Endodermal cell (in vitro differentiated cells): ENCODE data around the gene MOB3B. TPM values are rescaled to one million over a fixed set of nuclear protein-coding genes. Genes with fewer than 3 reads are reported as not detected.

Experiments
- DNase-seq: peaks from one replicate; pipeline ENCODE4 v3.0.0-alpha.2; 2017
- H3K27ac ChIP-seq: 2 replicates; pipeline ENCODE4 v1.5.1; 2013; ENCODE audit warnings: mild to moderate bottlenecking, low read depth, low read length, moderate library complexity
- H3K27me3 ChIP-seq: 2 replicates; pipeline ENCODE4 v1.6.1; 2013; ENCODE audit warnings: mild to moderate bottlenecking, low read length, moderate library complexity; ENCODE audit not compliant: insufficient read depth, control insufficient read depth, poor library complexity, severe bottlenecking
- H3K36me3 ChIP-seq: 2 replicates; pipeline ENCODE4 v1.7.0; 2013; ENCODE audit warnings: mild to moderate bottlenecking, low read length, moderate library complexity; ENCODE audit not compliant: control insufficient read depth, insufficient read depth
- H3K4me1 ChIP-seq: one replicate; pipeline ENCODE4 v1.7.0; 2013; ENCODE audit warnings: low read length; ENCODE audit not compliant: control insufficient read depth, insufficient read depth
- H3K4me3 ChIP-seq: 2 replicates; pipeline ENCODE4 v1.5.1; 2013; ENCODE audit warnings: mild to moderate bottlenecking, low read length, moderate library complexity
- H3K9ac ChIP-seq: 2 replicates; pipeline ENCODE4 v1.6.1; 2013; ENCODE audit warnings: mild to moderate bottlenecking, low read length, moderate library complexity; ENCODE audit not compliant: poor library complexity, severe bottlenecking; ENCODE audit errors: extremely low read depth
- H3K9me3 ChIP-seq: 2 replicates; pipeline ENCODE4 v1.6.1; 2013; ENCODE audit warnings: mild to moderate bottlenecking, low read length, moderate library complexity; ENCODE audit not compliant: control insufficient read depth
- H3K27ac Mint-ChIP-seq: 2 replicates; pipeline ENCODE4 v1.8.0; 2020; ENCODE audit warnings: mixed read lengths
- H3K27me3 Mint-ChIP-seq: 2 replicates; pipeline ENCODE4 v1.8.0; 2021; ENCODE audit warnings: mild to moderate bottlenecking, mixed read lengths; ENCODE audit not compliant: insufficient read depth
- H3K36me3 Mint-ChIP-seq: 2 replicates; pipeline ENCODE4 v1.8.0; 2020; ENCODE audit warnings: low read depth, mixed read lengths
- H3K4me1 Mint-ChIP-seq: 2 replicates; pipeline ENCODE4 v1.8.0; 2020; ENCODE audit warnings: mixed read lengths
- H3K4me3 Mint-ChIP-seq: 2 replicates; pipeline ENCODE4 v1.8.0; 2020; ENCODE audit warnings: mild to moderate bottlenecking, moderate library complexity, mixed read lengths
- H3K9me3 Mint-ChIP-seq: 2 replicates; pipeline ENCODE4 v1.8.0; 2020; ENCODE audit warnings: mild to moderate bottlenecking, mixed read lengths
- CTCF ChIP-seq: fragments of 200-600 bp; sonication (generic); conservative IDR thresholded peaks from 2 replicates; pipeline ENCODE4 v1.5.0; 2021; ENCODE audit warnings: antibody characterized with exemption, mild to moderate bottlenecking
- WGBS, 2 experiments: methylation state at CpG; one replicate each; pipeline versions ENCODE4 v1.1.5 to v1.1.7; 2013; ENCODE audit warnings: missing lambda C conversion rate in 2 of 2, mixed read lengths in 1 of 2; ENCODE audit not compliant: insufficient coverage in 1 of 2, insufficient read length in 1 of 2; 5-methylcytosine and 5-hydroxymethylcytosine counted together
- total RNA-seq, 2 donors: library from RNA; stranded (reverse); fragmentation: NEBNext Ultra II Directional in 1 of 2; extraction: Animal tissue kit (Norgen Biotek cat#: 25700) in 1 of 2; gene quantifications; 2 replicates in 1 of 2; 3 replicates in 1 of 2; pipeline ENCODE4 v1.2.1, GENCODE V29; 2021

MOB3B gene
- total RNA-seq, 2 donors from 2014 or later, result 5.6 to 6.2 TPM

- H3K36me3 ChIP-seq, result no peaks in the 10 kb centered on the region
- TF ChIP-seq CTCF, result no peak
- no peaks in the 10 kb centered on the region for H3K4me1 Mint-ChIP-seq
- H3K4me3 Mint-ChIP-seq, result no peak overlapping the region
- peaks cover 2% of the 10 kb centered on the region for H3K27me3 Mint-ChIP-seq
- peaks cover 4% of the 10 kb centered on the region for H3K36me3 Mint-ChIP-seq
- no peak for DNase-seq
- no peak overlapping the region for H3K9ac ChIP-seq
- H3K27me3 ChIP-seq, result no peaks in the 10 kb centered on the region
- peaks cover 23% of the 10 kb centered on the region for H3K9me3 ChIP-seq
- peaks cover 19% of the 10 kb centered on the region for H3K9me3 Mint-ChIP-seq
- no peaks in the 10 kb centered on the region for H3K4me1 ChIP-seq
- no peak overlapping the region for H3K27ac Mint-ChIP-seq
- WGBS, 2 experiments, result 80 to 82% methylated on average over 1 of the region's 2 CpGs
- H3K27ac ChIP-seq, result no peak overlapping the region
- H3K4me3 ChIP-seq, result no peak overlapping the region
These were observed 46.9 kb downstream of the MOB3B start for GRCh38 chr9:27482709-27483108.

- H3K36me3 ChIP-seq, result no peaks in the 10 kb centered on the region
- H3K4me3 ChIP-seq, result no peak overlapping the region
- peaks cover 2% of the 10 kb centered on the region for H3K27me3 Mint-ChIP-seq
- no peak overlapping the region for H3K9ac ChIP-seq
- no peak overlapping the region for H3K27ac Mint-ChIP-seq
- H3K36me3 Mint-ChIP-seq, result peaks cover 4% of the 10 kb centered on the region
- no peaks in the 10 kb centered on the region for H3K4me1 ChIP-seq
- peaks cover 20% of the 10 kb centered on the region for H3K9me3 Mint-ChIP-seq
- no peaks in the 10 kb centered on the region for H3K4me1 Mint-ChIP-seq
- DNase-seq, result no peak
- WGBS, 2 experiments, result 100% methylated on average over 1 of the region's 1 CpG; no CpG with 5 or more reads in 1 of the 2 experiments
- H3K27ac ChIP-seq, result no peak overlapping the region
- TF ChIP-seq CTCF, result no peak
- H3K4me3 Mint-ChIP-seq, result no peak overlapping the region
- peaks cover 26% of the 10 kb centered on the region for H3K9me3 ChIP-seq
- H3K27me3 ChIP-seq, result no peaks in the 10 kb centered on the region
These were observed 51.3 kb downstream of the MOB3B start for GRCh38 chr9:27478322-27478721.

GRCh38 chr9:27476870-27477515, 52.6 kb downstream of the MOB3B start:
- peaks cover 20% of the 10 kb centered on the region for H3K9me3 Mint-ChIP-seq

More at GRCh38 chr9:27476870-27477515, 52.6 kb downstream of the MOB3B start:
- Histone ChIP-seq H3K27ac (no peak overlapping the region), H3K36me3 (no peaks in the 10 kb centered on the region), H3K9ac (no peak overlapping the region), H3K27me3 (no peaks in the 10 kb centered on the region), H3K9me3 (peaks cover 26% of the 10 kb centered on the region), H3K4me3 (no peak overlapping the region), H3K4me1 (no peaks in the 10 kb centered on the region)
- peaks cover 4% of the 10 kb centered on the region for H3K36me3 Mint-ChIP-seq
- H3K4me3 Mint-ChIP-seq, result no peak overlapping the region
- no peak overlapping the region for H3K27ac Mint-ChIP-seq
- H3K27me3 Mint-ChIP-seq, result peaks cover 2% of the 10 kb centered on the region
- 91 to 92% methylated on average over 5 to 6 of the region's 6 CpGs for WGBS, 2 experiments
- TF ChIP-seq CTCF, result no peak
- no peak for DNase-seq
- H3K4me1 Mint-ChIP-seq, result peaks cover 1% of the 10 kb centered on the region
